ENCODE data around the gene NUP160.
"Not testable (repeated sequence)": the region's sequence is repeated elsewhere in the genome, so short reads cannot be mapped to it uniquely, and the experiment has no call there.

The NUP160 gene, protein sequence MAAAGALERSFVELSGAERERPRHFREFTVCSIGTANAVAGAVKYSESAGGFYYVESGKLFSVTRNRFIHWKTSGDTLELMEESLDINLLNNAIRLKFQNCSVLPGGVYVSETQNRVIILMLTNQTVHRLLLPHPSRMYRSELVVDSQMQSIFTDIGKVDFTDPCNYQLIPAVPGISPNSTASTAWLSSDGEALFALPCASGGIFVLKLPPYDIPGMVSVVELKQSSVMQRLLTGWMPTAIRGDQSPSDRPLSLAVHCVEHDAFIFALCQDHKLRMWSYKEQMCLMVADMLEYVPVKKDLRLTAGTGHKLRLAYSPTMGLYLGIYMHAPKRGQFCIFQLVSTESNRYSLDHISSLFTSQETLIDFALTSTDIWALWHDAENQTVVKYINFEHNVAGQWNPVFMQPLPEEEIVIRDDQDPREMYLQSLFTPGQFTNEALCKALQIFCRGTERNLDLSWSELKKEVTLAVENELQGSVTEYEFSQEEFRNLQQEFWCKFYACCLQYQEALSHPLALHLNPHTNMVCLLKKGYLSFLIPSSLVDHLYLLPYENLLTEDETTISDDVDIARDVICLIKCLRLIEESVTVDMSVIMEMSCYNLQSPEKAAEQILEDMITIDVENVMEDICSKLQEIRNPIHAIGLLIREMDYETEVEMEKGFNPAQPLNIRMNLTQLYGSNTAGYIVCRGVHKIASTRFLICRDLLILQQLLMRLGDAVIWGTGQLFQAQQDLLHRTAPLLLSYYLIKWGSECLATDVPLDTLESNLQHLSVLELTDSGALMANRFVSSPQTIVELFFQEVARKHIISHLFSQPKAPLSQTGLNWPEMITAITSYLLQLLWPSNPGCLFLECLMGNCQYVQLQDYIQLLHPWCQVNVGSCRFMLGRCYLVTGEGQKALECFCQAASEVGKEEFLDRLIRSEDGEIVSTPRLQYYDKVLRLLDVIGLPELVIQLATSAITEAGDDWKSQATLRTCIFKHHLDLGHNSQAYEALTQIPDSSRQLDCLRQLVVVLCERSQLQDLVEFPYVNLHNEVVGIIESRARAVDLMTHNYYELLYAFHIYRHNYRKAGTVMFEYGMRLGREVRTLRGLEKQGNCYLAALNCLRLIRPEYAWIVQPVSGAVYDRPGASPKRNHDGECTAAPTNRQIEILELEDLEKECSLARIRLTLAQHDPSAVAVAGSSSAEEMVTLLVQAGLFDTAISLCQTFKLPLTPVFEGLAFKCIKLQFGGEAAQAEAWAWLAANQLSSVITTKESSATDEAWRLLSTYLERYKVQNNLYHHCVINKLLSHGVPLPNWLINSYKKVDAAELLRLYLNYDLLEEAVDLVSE (N-terminal part only)

GRCh38 chr11:47847892-47848699, at the start of gene NUP160:
Gene NUP160, minus strand, starts transcription at chr11:47848350. Its CDS starts 32 bp downstream, at chr11:47848318.
- no peak for TF ChIP-seq CTCF (IDR thresholded peaks at IDR 0.05; ENCODE audit: low read depth, low read length)
- H3K4me3 ChIP-seq (replicated peaks in 1 of 2; ENCODE audit: low read depth in 2 of 2, low read length in 2 of 2) = peak within 1 kb of the TSS; percentile 77 to 91
- peak; percentile 51 to 54 for DNase-seq (ENCODE audit: low read depth in 2 of 2)

DNA sequence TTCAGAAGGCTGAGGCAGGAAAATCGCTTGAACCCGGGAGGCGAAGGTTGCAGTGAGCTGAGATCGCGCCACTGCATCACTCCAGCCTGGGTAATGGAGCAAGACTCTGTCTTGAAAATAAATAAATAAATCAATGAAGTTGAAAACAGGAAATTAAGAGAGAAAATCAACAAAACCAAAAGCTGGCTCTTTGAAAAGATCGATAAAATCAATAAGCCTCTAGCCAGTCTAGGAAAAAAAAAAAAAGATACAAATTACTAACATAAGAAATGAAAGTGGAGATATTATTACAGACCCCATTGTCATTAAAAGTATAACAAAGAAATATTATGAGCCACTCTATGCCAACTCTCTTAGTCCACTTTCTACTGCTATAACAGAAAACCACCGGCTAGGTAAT, 48.0 kb upstream of the NUP160 start:
- TF ChIP-seq CTCF (IDR thresholded peaks at IDR 0.05; ENCODE audit: low read depth, low read length) = no peak
- no peak overlapping the region for H3K4me3 ChIP-seq (replicated peaks in 1 of 2; ENCODE audit: low read depth in 2 of 2, low read length in 2 of 2)
- no peak for DNase-seq (ENCODE audit: low read depth in 2 of 2)

DNA sequence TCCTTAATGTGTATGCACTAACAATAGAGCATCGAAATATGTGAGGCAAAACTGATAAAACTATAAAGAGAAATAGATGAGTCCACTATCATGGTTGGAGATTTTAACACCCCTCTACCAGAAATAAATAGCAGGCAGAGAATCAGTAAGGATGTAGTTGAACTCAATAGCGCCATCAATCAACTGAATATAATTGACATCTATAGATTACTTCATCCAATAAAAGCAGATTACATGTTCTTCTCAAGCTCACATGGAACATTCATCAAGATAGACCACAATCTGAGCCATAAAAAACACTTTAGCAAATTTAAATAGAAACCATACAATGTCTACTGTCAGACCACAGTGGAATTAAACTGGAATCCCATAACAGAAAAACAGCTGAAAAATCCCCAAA, 46.9 kb upstream of the NUP160 start:
- no peak overlapping the region for H3K4me3 ChIP-seq (replicated peaks in 1 of 2; ENCODE audit: low read depth in 2 of 2, low read length in 2 of 2)
- DNase-seq (ENCODE audit: low read depth in 2 of 2) = no peak
- TF ChIP-seq CTCF (IDR thresholded peaks at IDR 0.05; ENCODE audit: low read depth, low read length) = no peak

- H3K4me3 ChIP-seq (replicated peaks in 1 of 2; ENCODE audit: low read depth in 2 of 2, low read length in 2 of 2); DNase-seq (ENCODE audit: low read depth in 2 of 2): not testable (repeated sequence)
These were observed 44.6 kb upstream of the NUP160 start for GRCh38 chr11:47892546-47893276.

GRCh38 chr11:47891886-47892285, 43.7 kb upstream of the NUP160 start:
- H3K4me3 ChIP-seq (replicated peaks in 1 of 2; ENCODE audit: low read depth in 2 of 2, low read length in 2 of 2) = no peak overlapping the region
- DNase-seq (ENCODE audit: low read depth in 2 of 2) = no peak
- TF ChIP-seq CTCF (IDR thresholded peaks at IDR 0.05; ENCODE audit: low read depth, low read length) = no peak

DNA sequence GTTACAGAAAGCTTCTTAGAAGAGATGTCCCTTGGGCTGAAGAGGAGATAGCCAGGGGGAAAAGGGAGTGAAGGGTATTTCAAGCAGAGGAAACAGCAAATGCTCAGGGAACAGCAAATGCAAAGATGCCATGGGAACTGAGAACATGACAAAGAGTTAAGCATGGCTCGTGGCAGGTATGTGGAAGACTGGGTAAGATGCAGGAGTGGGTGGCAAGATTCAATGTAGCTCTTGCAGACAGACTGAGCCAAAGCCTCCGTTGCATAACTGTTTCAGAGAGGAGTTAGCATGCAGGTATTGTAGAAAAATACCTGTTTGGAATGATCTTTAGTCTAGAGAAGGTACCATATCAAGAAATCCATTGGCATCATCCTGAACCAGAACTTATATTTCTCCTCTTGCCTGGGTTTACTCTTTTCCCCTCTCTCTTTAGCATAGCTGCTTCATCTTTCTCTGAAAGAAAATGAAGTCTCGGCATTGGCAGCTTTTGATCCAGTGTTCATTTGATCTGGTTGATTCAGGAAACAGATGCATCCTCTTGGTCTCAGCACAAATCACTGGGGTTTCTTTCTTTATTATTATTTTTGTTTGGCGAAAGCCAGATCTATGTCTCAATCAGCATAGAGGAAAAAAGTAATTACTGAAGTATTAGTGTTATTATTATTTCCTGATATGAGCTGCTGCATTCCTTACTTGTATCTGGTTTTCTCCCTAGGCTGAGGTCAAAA, 41.7 kb upstream of the NUP160 start:
- no peak for DNase-seq (ENCODE audit: low read depth in 2 of 2)
- no peak overlapping the region for H3K4me3 ChIP-seq (replicated peaks in 1 of 2; ENCODE audit: low read depth in 2 of 2, low read length in 2 of 2)
- TF ChIP-seq CTCF (IDR thresholded peaks at IDR 0.05; ENCODE audit: low read depth, low read length) = no peak

Data from cardiac fibroblast (primary cell).